GM21423 (cell line): ENCODE measurements around the gene OGT.
A peak's percentile ranks its signal among the peaks of the same experiment; 100 is the strongest.

Source experiments
- ATAC-seq: cut with Tn5 transposase; IDR thresholded peaks from one replicate; pipeline ENCODE4 v1.9.1; 2021; ENCODE audit warnings: mild to moderate bottlenecking, moderate library complexity; ENCODE audit not compliant: unreplicated experiment

Gene OGT

DNA sequence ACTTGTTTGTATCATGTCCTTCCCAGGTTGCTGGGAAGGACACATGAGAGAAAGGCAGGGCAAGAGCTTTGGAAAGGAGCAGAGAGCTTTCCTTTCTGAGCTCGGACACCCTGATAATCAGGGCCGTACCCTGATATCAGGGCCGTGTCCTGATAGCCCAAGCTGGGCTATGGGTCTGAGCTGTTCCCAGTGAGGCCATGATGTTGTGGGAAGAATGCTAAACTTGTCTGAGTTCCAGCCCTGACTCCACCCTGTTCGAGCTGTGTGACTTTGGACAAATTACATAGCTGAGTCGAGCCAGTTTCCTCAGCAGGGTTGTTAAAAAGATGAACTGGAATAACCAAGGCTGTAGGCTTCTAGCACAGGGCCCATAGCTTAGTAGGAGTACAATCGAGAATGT is 88.7 kb downstream of the OGT start:
- no peak for ATAC-seq

DNA sequence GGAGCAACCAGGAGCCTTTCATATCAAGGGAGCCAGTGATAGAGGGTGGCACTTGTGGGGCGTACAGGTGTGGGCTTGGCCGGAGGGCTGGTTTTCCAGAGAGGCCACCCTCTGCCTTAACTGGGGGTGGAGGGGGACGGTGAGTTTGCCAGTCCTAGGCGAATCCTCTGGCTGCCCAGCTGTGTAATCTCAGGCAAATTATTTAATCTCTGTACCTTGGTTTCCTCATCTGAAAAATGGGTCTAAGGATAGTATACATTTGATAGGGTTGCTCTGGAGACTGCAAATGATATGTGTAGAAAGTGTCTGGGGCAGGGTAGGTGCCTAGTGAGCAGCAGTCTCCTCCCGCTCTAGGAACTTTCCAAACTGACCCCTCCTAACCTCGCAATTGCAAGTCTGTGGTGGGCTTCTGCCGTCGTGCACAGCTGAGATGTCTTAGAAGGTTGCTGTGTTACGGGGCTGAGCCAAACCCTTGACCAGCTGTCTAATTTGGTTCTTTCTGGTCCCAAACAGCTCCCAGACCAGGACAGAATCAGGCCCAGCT is 89.2 kb downstream of the OGT start:
- no peak for ATAC-seq

DNA sequence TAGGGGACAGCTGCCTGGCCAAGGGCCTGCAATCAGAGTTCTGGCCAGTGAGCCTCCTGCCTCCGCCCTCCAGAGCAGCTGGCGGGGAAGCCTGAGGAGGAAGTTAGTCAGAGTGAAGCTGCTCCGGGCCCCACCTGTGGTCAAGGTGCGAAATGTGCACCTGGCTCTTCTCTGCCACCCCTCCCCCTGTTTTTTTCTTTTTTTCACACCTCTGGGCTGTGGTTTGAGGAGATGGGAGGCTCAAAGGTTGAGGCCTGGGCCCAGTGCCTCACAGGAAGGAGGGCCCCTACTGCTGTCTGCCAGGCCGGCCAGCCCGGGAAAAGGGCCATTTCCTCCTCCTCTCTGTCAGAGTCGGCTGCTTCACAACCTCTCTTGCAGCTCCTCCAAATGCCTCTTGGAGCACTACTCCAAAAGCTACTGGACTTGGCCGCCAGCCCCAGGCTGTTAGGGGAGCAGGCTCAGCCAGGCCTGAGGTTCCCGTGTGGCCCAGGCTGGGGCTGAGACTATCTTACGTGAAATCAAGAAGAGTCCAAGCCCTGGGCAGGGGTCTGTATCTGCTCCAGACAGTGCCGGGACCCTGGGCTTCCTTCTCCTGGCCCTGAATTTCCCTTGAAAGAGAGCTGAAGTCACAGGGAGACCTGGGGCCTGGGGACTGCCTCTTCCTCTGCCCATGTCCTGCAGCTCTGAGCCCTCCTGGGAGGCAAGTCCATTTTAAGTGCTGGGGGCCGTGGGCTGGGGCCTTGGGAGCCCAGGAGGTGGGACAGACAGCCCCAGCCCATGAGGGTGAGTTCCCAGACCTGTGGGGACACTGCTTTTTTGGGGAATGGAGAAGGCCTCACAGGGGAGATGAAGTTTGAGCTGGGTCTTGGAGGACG is 89.9 kb downstream of the OGT start:
- peak; percentile 63 for ATAC-seq

DNA sequence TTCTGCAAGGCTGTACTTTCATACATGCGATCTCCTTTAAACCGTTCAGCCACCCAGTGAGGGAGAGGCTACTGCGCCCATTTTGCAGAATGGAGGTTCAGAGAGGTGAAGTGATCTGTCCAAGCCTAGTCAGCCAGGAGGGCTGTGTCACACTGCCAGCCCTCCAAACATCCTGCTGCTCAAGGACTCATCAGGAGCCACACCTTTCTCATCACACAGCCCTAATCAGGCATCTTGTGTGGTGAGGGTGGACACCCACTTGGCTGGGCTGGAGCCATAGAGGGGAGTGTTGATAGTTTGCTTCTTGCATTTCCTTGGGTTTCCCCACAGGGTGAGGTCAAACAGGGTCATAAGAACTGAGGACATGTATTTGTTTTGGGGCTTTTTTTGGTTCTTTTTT is 90.8 kb downstream of the OGT start:
- ATAC-seq, result no peak

DNA sequence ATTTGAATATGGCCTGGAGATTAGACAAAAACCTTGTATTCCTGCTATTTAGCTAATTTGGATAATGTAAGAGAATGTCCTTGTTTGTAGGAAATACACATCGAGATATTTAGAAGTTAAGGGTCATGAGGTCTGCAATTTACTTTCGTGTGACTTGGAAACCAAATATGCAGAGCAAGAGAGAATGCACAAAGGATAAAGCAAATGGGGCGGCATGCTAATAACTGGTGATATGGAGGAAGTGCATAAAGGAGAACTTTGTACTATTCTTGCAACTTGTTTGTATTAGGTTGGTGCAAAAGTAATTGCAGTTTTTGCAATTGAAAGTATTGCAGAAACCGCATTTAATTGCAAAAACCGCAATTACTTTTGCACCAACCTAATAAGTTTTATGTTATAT is 92.6 kb downstream of the OGT start:
- ATAC-seq, result no peak
